HG02938 (cell line): ENCODE data around the gene RERG.
A peak's percentile ranks its signal among the peaks of the same experiment; 100 is the strongest.

Experiments used
- ATAC-seq: cut with Tn5 transposase; IDR thresholded peaks from one replicate; pipeline ENCODE4 v1.9.1; 2021; ENCODE audit warnings: mild to moderate bottlenecking, moderate library complexity; ENCODE audit not compliant: unreplicated experiment

The RERG gene

DNA sequence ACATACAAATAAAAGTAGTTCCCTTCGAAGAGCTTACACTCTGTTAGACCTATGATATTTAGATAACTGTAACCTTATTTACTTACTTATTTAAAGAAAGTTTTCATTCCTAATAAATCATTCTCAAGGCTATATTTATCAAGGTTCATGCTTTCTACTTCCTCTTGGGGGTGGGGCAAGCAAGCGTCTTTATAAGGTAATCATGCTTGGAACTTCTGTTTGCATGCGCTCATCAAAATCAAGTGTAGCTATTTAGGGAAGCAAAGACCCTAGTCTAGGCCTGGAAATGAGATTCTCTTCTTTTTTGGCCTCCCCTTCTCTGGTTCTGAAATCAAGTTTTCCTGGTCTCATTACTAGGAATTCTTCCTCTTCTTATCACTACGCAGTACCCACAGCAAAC lies 766 bp downstream of the RERG start:
- ATAC-seq: no peak

DNA sequence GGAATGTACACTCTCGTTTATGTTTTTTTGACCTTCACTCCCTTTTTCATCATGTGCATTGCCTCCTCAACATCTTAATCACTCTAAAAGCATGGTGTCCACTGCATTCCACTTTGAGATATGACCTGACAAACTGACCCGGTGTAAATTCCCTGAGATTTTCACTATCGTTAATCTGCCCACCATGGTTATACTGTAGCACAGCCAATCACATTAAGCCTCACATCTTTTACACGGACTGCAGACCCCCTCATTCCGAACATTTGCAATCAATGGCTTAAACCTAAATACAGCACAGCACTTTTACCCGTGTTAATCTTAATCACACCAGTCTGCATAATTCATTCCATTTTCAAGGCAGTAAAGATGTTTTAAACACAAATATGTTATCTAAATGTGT lies 2.4 kb downstream of the RERG start:
- ATAC-seq: no peak

DNA sequence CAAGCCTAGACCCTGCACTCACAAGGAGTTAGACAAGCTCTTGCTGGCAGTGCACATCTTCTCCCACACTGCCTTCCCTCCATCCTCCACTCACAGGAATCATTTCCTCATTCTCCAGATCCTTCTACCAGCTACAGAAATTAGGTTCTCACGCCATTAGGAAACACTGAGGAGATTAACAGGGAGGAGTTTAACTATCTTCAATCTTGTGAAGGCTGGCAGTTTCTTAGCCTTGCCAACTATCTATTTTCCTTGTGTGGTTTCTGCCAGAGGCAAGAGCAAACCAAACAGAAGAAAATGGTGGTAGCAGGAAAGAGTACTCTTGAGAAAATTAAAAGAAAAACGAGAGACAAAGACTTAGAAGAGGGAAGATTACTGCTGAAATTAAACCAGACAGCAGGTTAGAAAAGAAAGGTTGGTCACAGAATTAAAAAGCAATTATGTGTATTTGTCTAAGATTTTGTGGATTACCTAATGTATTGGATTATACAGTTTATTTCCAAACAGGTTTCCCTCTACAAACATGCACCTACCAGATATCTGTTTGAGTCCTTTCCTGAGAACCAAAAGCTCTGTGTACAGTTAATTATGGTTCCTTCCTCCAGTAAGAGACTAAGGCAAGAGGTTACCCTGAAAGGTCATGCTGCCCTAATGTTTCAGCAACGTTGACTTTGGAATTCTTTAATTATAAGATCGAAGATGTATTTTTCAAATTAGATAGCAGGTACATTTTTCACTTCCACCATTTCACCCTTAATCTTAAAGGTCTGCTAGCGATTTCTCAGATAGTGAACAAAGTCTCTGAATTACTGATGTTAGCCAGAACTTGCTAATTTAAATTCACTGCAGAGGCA lies 5.0 kb downstream of the RERG start:
- ATAC-seq: no peak

DNA sequence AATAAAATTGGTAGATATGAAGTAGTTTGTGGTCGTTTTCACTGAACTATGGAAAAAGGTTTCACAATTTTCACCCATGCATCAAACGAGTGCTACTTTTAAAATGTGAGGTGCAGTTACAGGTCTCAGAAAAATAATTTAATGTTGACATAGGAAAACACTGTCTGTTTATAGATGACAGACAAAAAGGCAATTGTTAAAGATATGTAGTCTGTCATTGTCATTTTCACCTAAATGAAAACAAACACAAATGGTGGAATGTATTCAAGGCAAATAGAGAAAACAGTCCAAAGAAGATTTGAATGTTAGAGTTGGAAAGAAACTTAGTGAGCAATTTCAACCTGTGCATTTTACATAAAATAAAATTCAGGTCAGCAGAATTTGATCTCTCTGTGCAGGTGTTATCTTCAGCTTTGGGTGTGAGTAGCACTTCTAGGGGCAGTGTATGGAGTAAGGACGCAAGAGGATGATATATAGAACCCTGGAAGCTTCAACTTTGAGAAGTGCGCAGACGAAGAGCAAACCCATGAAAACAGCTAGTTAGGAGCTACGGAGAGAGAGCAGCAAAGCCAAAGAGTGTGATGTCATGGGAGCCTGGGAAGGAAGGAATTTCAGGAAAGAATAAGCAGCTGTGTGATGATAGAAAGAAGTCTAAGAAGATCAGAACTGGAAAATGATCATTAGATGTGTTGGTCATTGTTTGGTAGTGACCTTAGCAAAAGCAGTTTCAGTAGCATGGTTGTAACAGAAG lies 6.2 kb downstream of the RERG start:
- ATAC-seq: no peak

DNA sequence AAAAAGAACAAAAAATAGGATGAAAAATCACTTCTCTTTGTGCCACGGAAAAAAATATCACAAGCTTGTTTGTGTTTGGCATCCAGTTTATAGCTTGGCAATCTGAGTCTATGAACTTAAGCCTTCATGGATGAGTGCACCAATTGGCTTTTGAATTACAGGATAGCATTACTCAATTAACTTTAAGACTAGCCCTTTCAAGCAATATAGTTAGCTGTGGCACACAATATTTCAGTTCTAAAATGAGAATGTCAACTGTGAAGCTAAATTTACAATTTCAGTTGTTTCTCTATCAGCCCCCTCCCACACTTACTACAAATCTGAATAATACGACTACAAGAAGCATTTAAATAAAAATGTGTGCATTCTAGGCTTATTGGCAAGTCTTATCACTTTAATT lies 8.3 kb downstream of the RERG start:
- ATAC-seq: no peak

DNA sequence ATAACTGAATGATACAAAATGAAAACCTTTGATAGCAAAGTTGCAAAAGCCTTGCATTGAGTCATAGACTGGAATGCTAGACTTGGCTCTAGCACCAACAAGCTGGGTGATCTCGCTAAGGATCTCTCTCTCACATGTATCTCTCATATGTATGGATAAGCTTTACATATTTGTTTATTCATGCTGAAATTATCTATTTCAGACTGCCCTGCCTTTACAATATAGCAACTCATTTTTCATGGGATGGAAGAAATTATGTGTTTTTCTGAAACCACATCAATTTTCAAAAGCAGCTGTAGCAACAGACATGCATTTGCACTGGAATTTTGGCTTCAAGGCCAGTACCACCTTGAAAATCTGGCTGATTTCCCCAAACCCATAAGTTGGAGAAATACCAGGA lies 11.4 kb downstream of the RERG start:
- no peak for ATAC-seq

DNA sequence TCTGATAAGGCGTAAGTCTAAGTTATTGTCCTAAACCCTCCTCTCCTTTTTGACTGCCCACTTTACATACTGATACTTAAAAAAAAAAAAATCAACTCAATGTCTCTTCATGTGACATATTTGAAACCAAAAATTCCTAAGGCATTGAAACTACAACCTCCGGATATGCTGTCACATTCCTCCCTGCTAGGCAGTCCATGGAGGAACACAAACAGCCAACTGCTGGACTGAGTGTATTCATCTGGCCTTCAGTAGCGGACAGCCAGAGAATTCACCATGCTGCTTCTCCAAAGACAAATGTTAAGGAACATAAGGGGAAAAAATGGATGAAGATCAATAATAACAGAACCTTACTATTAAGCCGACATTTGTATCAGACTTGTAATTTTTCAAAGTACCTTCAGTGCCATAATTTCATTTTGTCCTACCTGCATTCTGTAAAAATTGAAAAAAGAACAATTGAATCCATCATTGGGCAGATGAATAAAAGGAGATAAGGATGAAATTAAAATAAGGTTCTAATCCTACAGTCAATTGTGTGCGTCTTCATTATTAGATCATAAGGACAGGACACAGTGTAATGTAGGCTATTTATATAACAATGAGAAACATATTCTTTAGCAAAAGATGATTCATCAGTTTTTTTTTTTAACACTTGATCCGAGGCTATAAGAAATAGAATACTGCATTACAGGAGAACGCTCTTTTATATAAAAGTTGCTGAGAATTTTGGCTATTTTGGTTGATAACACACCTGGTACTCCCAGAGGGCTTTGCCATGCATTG lies 12.2 kb downstream of the RERG start:
- no peak for ATAC-seq

DNA sequence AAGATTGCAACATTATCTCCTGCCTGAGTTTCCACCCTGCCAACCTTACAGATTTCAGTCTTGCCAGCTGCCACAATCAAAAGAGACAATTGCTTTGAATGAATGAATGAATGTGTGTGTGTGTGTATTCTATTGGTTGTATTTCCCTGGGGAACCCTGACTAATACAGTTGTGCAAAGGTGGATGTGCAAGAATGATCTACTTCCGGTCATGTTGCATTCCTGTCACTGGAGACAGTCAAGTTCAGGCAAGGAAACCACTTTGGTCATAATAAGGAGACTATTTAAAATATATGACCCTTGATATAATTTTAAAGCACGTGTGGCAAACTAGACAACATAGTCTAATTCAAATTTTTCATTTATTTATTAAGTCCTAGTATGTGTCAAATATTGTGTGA lies 13.1 kb downstream of the RERG start:
- no peak for ATAC-seq

DNA sequence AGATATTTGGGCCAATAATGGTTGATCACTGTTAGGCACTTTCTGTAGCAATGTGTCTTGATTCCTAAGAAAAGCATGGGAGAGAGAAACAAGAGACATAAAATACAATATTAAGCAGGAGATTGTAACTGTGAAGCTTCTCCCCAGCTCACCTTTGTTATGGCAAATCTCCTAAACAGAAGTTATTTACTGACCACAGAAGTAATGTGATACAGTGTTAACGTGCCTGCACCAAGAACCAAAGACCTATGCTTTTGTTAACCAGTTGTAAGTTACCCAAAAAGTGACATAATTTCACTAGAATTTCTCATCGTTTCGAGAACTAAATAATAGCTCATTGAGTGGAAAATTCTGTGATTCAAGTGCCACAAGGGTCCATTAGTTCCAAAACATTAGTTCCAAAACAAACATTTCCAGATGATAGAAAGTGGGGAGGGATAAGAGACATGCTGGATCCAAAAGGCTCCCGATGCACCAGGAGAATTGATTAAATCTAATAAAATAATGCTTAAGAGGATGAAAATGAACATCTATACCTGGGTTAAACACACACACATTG lies 14.3 kb downstream of the RERG start:
- ATAC-seq: no peak

DNA sequence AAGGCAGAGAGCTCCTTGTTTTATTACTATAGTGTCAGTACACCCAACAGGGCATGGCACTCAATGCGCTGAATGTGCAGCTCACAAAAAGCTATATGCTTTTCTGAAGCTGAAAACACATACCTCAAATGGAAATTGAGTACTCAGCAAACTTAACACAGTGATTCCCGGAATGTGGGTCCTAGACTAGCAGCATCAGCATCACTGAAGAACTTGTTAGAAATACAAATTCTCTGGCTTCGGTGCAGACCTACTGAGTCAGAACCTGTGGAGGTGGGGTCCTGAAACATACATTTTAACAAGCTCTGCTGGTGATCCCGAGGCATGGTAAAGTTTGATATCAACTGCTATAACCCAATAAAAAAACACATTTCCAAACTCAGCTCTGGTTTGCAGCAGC lies 14.9 kb downstream of the RERG start:
- ATAC-seq: no peak

DNA sequence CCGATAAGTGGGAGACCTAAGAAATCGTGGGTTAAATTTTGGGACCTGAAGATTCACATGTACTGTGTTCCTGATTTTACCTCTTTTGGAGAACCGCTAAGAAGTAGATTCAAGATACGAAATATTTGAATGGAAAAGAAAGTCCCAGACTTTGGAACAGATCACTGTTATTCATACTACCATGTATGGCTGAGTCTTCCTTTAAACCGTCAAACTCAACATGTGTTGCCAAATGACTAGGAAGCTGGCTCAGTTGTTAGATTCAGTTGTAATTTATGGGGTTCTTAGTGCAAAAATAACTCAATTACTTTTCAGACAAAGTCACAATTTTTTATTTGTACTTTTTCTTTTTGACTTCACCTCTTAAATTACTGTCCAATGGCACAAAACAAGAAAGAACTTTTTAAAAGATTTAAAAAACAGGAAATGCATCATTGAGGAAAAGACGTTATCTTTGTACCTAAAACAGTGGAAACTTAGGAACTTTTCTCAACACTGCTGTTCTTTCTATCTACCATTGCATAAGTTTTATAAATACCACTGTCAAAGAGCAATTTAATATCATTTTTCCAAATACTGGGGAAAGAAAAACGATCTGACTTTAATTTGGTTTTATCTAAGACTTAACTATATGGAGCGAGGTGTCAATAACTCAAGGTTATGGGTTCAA lies 15.7 kb downstream of the RERG start:
- no peak for ATAC-seq

DNA sequence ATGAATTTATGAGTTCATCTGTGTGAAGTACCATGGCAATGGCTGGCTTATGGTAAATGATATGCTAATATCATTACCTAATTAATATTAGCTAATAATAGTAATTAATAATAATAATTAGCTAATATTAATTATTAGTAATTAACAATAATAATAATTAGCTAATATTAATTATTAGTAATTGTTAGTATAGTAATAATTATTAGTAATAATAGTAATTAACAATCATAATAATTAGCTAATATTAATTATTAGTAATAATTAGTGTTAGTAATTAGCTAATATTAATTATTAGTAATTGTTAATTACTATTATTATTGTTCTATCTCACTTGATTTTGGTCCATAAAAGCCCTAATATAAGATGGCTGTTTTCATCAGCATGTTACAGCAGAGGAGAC lies 19.8 kb downstream of the RERG start:
- no peak for ATAC-seq

DNA sequence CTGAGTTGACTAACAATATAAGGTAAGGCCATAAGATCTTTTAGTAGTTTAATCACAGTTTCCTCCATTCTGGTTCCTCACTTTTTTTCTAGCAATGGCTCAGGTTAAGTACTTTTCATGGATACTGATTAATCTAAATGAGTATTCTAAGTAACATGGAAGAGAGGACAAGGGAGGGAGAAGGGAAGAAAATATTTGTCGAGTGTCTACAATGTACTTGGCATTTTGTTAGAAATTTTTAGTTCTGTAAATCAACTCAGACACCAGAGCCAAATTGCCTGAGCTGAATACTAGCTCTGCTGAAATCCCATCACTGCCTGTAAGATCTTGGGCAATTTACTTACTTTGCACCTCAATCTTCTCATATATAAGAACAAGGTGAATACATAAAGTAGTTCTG lies 20.2 kb downstream of the RERG start:
- no peak for ATAC-seq

DNA sequence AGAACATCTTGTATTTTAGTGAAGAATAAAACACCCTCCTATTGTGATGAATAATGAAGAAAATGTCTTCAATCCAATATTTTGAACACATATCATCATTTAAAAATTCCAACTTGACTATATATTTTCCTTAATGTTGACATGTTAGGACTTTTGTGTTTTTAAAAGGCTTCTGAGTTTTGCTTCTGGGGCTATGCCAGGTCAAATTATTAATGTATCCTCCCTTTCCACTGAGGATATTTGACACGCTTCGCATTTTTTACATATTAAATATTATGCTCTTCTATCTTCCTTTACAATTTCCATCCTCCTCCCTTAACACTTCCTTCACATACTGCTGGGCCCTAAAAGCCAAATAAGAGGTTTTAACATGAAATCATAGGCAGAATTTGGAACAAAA lies 20.6 kb downstream of the RERG start:
- ATAC-seq: no peak

DNA sequence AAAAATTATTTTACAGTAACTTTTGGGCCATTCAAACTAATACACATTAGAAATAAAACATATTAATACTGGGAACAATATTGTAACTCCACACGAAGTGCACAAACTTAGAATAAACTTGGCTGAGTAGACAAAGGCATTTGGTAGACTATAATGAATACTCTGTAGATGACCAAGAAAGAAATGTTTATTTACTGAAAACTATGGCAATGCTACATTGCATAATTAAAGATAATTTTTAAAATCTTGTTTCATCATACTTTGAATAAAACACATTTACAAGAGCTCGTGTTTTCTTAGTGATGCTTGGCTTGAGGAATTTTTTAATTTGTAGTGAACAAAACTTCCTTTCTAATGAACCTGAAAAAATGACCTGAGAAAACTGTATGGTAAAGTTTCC lies 21.3 kb downstream of the RERG start:
- no peak for ATAC-seq

DNA sequence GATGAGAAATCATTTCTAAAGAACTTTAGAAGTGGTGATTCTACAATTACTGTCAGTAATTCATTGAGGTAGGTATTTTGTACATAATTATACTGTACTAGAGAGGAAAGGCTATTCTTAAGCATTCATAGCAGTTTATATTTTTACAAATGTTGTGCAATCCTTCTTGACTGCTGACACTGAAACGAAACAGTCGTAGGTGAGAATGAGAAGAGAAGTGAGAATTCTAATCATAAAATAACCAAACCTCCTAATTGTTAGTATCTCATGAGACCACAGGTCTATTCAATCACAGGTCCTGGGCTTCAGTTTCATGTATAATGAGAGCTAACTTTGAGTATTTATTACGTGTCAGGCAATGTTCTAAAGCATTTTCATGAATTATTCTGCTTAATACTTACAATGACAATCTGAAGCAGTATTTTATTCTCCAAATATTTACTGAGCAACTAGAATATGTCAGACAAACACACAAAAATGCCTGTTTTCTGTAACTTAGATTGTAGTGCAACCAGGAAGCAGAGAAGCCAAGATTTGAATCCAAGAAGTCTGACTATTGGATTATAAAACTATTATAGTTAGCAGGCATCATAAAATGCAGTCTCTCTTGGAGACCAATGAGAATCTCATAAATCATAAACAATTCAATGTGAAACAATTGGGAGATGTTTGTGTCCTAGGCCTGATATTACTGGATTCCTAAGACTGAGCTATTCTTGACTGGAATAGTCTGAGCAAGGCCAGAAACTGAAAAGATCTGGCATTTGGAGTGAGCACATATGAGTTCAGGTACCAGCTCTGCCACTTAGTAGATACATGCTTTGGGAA lies 24.3 kb downstream of the RERG start:
- peak; percentile 76 for ATAC-seq

DNA sequence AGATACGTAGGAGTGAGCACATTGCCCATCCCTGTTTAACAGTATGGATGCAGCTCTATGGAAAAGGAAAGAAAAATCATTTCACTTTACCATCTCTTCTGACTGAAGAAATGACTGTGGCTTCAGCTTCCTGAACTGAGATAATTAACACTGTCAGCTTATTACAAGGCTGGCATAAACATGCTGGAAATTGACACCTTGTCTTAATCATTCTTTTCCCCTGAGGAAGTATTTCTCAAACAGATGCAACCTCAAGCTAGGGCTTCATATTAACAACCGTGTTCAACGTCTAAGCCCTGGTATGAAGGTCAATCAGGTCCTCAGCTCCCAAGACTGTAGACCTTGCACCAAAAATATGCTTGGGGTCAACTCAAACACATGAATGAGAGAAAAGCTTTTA lies 25.0 kb downstream of the RERG start:
- peak; percentile 31 for ATAC-seq

DNA sequence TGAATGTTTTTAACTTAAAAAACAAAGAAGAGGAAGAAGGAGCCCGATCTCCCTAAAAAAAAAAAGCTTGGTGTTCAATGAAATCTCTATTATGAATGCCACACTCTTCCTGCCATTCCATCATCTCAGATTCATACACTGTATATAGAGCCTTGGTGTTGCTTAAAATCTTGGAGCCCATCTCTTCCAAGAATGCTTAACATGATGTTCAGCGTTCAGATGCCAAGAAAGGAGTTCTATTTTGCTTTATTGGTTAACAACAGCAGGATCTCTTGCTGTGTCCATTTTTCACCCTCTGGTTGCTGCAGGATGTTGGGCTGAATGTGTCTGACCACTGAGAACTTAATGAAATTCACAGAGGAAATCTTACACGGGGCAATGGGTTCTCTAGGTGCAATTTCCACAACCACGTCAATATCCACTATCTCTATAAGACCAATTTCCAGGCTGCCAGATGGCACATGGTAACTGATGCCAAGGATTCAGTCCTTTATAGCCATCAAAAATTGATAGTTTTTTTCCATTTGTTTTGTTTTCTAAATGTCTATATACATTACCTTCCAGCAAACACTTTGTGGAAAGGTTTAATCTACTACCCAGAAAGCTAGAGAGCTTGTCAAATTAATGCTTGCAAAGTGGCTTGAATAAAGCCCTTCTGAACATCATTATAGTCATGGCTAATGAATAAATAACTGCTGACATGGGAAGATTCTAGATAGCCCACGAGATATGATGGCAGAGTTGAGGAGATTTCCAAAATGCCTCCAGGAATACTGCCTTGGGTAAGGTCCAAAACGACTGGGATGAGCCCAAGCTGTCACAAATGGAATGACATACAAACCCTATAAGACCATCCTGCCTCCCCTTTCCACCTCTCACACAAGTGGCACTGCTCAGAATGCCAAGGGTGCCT lies 26.5 kb downstream of the RERG start:
- no peak for ATAC-seq

DNA sequence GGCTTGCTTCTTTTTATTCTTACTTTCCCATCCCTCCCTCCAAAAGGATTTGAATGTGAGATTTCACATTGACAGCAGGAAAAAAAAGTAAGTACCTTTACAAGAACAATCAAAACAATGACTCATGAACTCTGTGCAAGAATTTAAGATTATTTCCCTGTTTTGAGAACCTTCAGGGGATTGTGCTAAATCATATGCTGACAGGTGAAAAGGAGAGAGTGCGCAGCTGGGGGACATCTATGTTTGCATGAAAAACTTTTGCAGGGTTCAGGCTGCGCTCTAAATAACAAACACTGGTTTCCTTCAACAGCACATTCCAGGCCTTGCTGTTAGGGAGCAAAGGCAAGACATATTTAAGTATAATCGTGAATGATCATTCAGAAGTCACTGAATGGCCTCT lies 27.3 kb downstream of the RERG start:
- ATAC-seq: no peak
